ENCODE results near the gene AGPAT3.

Gene AGPAT3

DNA sequence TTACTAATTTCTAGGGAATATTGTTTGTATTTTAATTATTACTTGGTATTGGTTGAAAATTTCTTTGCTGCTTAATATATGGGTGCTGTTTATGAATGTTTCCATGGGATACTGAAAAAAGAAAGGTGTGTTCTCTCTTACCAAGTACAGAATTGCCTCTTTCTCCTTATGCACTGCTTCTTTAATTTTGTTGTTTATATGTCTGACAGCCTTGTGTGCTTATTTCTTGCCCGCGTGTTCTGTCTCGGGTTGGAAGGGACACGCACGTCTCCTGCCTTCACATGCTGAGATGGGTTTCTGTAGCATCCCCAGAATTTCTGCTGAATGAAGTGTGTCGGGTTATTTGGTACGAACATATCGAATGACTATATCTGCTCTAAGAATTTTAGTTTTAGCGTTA is 51.1 kb downstream of the AGPAT3 start:
- H3F3A ChIP-seq (ENCODE audit: control insufficient read depth, insufficient read depth): peaks cover 11% of the 10 kb centered on the region
- H3K36me3 ChIP-seq (ENCODE audit: control insufficient read depth, low read length): no peaks in the 10 kb centered on the region
- H3K27me3 ChIP-seq (ENCODE audit: control insufficient read depth, low read length): peaks cover 4% of the 10 kb centered on the region; the same call in 1 of the 2 replicates
- no peaks in the 10 kb centered on the region for H3K9me2 ChIP-seq (replicated peaks; ENCODE audit: control insufficient read depth, low read length)
- peak overlapping the region; percentile 56; the same call in 1 of the 2 replicates for H3K4me2 ChIP-seq (ENCODE audit: low read length)
- peaks cover 55% of the 10 kb centered on the region for H3K79me2 ChIP-seq (ENCODE audit: control insufficient read depth, low read length)
- H3K27ac ChIP-seq (ENCODE audit: low read depth, low read length): no peak overlapping the region
- H3K9me3 ChIP-seq (ENCODE audit: control insufficient read depth, insufficient read depth, low read length): peaks cover 10% of the 10 kb centered on the region; the same call in 1 of the 2 replicates
- no peak overlapping the region for H3K4me3 ChIP-seq (ENCODE audit: low read length)
- peaks cover 4% of the 10 kb centered on the region; the same call in 1 of the 2 replicates for H4K20me1 ChIP-seq (ENCODE audit: control insufficient read depth, insufficient read depth, low read depth, low read length)
- H3K4me1 ChIP-seq (ENCODE audit: control insufficient read depth, low read length): peaks cover 41% of the 10 kb centered on the region
- no peak for TF ChIP-seq EZH2phosphoT487 (IDR thresholded peaks at IDR 0.05; ENCODE audit: borderline replicate concordance, low read length)
- TF ChIP-seq, protein P1, sequence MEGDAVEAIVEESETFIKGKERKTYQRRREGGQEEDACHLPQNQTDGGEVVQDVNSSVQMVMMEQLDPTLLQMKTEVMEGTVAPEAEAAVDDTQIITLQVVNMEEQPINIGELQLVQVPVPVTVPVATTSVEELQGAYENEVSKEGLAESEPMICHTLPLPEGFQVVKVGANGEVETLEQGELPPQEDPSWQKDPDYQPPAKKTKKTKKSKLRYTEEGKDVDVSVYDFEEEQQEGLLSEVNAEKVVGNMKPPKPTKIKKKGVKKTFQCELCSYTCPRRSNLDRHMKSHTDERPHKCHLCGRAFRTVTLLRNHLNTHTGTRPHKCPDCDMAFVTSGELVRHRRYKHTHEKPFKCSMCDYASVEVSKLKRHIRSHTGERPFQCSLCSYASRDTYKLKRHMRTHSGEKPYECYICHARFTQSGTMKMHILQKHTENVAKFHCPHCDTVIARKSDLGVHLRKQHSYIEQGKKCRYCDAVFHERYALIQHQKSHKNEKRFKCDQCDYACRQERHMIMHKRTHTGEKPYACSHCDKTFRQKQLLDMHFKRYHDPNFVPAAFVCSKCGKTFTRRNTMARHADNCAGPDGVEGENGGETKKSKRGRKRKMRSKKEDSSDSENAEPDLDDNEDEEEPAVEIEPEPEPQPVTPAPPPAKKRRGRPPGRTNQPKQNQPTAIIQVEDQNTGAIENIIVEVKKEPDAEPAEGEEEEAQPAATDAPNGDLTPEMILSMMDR (IDR thresholded peaks at IDR 0.05; ENCODE audit: low read depth, low read length, poor library complexity, severe bottlenecking): no peak

DNA sequence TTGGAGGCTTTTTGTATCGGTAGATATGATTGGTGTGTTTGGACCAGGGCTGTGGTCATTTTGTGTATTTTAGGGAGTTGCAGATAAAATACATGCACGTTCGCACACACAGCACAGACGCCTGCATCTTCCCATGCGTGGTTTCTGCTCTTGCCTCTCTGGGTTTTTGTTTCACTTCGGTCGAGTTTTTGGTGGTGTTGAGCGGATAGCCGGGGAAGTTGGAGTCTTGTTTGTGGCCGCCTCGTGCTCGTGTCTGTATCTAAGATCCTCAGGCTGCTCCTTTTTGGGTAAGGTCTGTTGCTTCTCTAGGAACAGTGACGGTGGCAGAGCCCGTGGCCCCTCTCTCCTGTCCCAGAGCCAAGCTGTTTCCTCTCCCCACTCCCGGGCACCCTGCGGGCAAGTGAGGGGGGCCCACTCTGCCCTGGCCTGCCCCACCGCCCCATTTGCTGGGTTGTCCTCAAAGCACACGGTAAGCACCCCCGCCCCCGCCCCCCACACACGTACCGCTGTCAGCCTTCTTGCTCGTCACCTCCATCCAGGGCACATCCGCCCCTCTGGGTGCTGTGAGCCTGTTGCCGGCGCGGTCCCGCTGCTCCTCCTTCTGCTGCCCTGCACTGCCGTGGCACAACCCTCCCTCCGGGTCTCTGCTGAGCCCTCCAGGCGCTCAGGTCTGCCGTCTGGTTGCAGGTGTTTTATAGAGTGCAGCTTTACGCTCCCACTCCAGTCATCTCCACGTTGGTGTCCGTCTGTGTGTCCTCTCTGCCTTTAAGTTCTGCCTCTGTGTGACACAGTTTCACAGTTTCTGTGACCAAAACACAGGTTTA is 51.9 kb downstream of the AGPAT3 start:
- TF ChIP-seq EZH2phosphoT487 (IDR thresholded peaks at IDR 0.05; ENCODE audit: borderline replicate concordance, low read length): peak; percentile 39; the same call in 1 of the 2 replicates
- TF ChIP-seq, protein P1 (IDR thresholded peaks at IDR 0.05; ENCODE audit: low read depth, low read length, poor library complexity, severe bottlenecking): no peak
- Histone ChIP-seq H3F3A (ENCODE audit: control insufficient read depth, insufficient read depth) (peaks cover 11% of the 10 kb centered on the region), H3K27ac (ENCODE audit: low read depth, low read length) (no peak overlapping the region), H3K9me3 (ENCODE audit: control insufficient read depth, insufficient read depth, low read length) (peaks cover 9% of the 10 kb centered on the region; the same call in 1 of the 2 replicates), H3K4me3 (ENCODE audit: low read length) (peak overlapping the region; percentile 40), H3K36me3 (ENCODE audit: control insufficient read depth, low read length) (no peaks in the 10 kb centered on the region), H3K79me2 (ENCODE audit: control insufficient read depth, low read length) (peaks cover 58% of the 10 kb centered on the region), H3K9me2 (replicated peaks; ENCODE audit: control insufficient read depth, low read length) (no peaks in the 10 kb centered on the region), H3K27me3 (ENCODE audit: control insufficient read depth, low read length) (peaks cover 4% of the 10 kb centered on the region; the same call in 1 of the 2 replicates), H3K4me1 (ENCODE audit: control insufficient read depth, low read length) (peaks cover 49% of the 10 kb centered on the region), H3K4me2 (ENCODE audit: low read length) (peak overlapping the region; percentile 56), H4K20me1 (ENCODE audit: control insufficient read depth, insufficient read depth, low read depth, low read length) (peaks cover 4% of the 10 kb centered on the region; the same call in 1 of the 2 replicates)

DNA sequence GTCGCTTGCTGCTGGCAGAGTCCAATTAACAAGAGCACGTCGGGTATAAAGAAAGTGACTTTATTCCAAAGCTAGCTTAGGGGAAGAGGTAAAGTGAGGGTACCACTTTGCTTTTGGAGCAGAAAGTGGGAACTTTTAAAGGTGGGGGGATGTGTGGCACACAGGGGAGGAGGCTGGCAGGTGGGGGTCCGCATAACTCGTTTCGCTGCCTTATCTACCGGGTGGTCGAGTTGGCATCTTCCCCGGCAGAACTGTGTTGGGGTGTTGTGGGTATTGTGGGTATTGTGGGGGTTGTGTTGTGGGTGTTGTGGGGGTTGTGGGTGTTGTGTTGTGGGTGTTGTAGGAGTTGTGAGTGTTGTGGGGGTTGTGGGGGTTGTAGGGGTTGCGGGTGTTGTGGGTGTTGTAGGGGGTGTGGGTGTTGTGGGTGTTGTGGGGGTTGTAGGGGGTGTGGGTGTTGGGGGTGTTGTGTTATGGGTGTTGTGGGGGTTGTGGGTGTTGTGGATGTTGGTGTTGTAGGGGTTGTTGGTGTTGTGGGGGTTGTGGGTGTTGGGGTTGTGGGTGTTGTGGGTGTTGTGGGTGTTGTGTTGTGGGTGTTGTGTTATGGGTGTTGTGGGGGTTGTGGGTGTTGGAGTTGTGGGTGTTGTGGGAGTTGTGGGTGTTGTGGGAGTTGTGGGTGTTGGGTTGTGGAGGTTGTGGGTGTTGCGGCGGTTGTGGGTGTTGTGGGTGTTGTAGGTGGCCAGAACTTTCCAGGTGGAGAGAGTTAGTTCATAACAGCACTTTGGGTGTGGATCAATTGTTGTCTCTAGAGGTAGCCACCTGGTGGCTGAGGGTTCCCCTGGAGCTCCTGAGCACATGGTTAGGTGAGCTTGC is 52.7 kb downstream of the AGPAT3 start:
- Histone ChIP-seq H3K27me3 (ENCODE audit: control insufficient read depth, low read length) (peaks cover 4% of the 10 kb centered on the region; the same call in 1 of the 2 replicates), H3F3A (ENCODE audit: control insufficient read depth, insufficient read depth) (peaks cover 11% of the 10 kb centered on the region), H3K4me1 (ENCODE audit: control insufficient read depth, low read length) (peaks cover 58% of the 10 kb centered on the region), H3K27ac (ENCODE audit: low read depth, low read length) (no peak overlapping the region), H3K79me2 (ENCODE audit: control insufficient read depth, low read length) (peaks cover 57% of the 10 kb centered on the region), H3K4me3 (ENCODE audit: low read length) (peak overlapping the region; percentile 40; the same call in 1 of the 2 replicates), H3K9me3 (ENCODE audit: control insufficient read depth, insufficient read depth, low read length) (peaks cover under 1% of the 10 kb centered on the region; the same call in 1 of the 2 replicates), H3K4me2 (ENCODE audit: low read length) (peak overlapping the region; percentile 56), H3K36me3 (ENCODE audit: control insufficient read depth, low read length) (no peaks in the 10 kb centered on the region), H4K20me1 (ENCODE audit: control insufficient read depth, insufficient read depth, low read depth, low read length) (peaks cover 4% of the 10 kb centered on the region; the same call in 1 of the 2 replicates), H3K9me2 (replicated peaks; ENCODE audit: control insufficient read depth, low read length) (no peaks in the 10 kb centered on the region)
- TF ChIP-seq, protein P1 (IDR thresholded peaks at IDR 0.05; ENCODE audit: low read depth, low read length, poor library complexity, severe bottlenecking): peak; percentile 10
- no peak for TF ChIP-seq EZH2phosphoT487 (IDR thresholded peaks at IDR 0.05; ENCODE audit: borderline replicate concordance, low read length)
